H1 (cell line): Measurements from ENCODE around the gene MIA2. TPM values are rescaled to one million over a fixed set of nuclear protein-coding genes. Genes with fewer than 3 reads are reported as not detected.

Experiments used
- CTCF ChIA-PET: fragments of 300-600 bp; sonication (Branson Sonifier 250); formaldehyde crosslinking; loops from one replicate; lab custom pipeline; 2021; ENCODE audit not compliant: partially characterized antibody; lab: Charles Lee
- POLR2A ChIA-PET: fragments of 300-600 bp; sonication (Branson Sonifier 250); formaldehyde crosslinking; loops from one replicate; lab custom pipeline; 2021; ENCODE audit warnings: inconsistent platforms; ENCODE audit not compliant: partially characterized antibody; lab: Charles Lee
- DNase-seq, 2 experiments: peaks; one replicate each; pipeline versions ENCODE4 v3.0.0 to v3.0.0-alpha.2; 2010 to 2022; ENCODE audit warnings: low spot score in 2 of 2, low read depth in 1 of 2, mixed read lengths in 1 of 2
- FAIRE-seq: peaks from 2 replicates; lab custom pipeline; 2011; peaks lifted over from hg19 to GRCh38; lab: Jason Lieb, UNC
- H2AFZ ChIP-seq: 2 replicates; pipeline ENCODE4 v1.8.1; 2012; ENCODE audit warnings: low read length, inconsistent platforms
- H2AK5ac ChIP-seq: 2 replicates; pipeline ENCODE4 v1.6.1; 2013; ENCODE audit warnings: low read depth, low read length
- H2BK120ac ChIP-seq: replicated peaks from 2 replicates; pipeline ENCODE3; 2013; ENCODE audit warnings: low read depth, low read length, inconsistent platforms
- H2BK12ac ChIP-seq: 2 replicates; pipeline ENCODE4 v1.6.1; 2013; ENCODE audit warnings: low read depth, low read length
- H2BK15ac ChIP-seq: 2 replicates; pipeline ENCODE4 v1.6.1; 2013; ENCODE audit warnings: low read length
- H2BK20ac ChIP-seq: 2 replicates; pipeline ENCODE4 v1.6.1; 2013; ENCODE audit warnings: low read length
- H2BK5ac ChIP-seq: 2 replicates; pipeline ENCODE4 v1.6.1; 2013; ENCODE audit warnings: low read depth, low read length
- H3K14ac ChIP-seq: 2 replicates; pipeline ENCODE4 v1.6.1; 2013; ENCODE audit warnings: inconsistent platforms; ENCODE audit not compliant: insufficient read length
- H3K18ac ChIP-seq: 2 replicates; pipeline ENCODE4 v1.6.1; 2013; ENCODE audit warnings: low read length; ENCODE audit errors: extremely low read depth
- H3K23ac ChIP-seq: 2 replicates; pipeline ENCODE4 v1.6.1; 2013; ENCODE audit warnings: inconsistent platforms; ENCODE audit not compliant: insufficient read length
- H3K23me2 ChIP-seq: 2 replicates; pipeline ENCODE4 v1.6.1; 2013; ENCODE audit warnings: low read depth, low read length
- H3K27ac ChIP-seq: 2 replicates; pipeline ENCODE4 v1.6.1; 2011; ENCODE audit warnings: low read depth, low read length, inconsistent platforms
- H3K27me3 ChIP-seq, 4 experiments: replicated peaks in 1 of 4; 1 replicate in 1 of 4; 2 replicates in 3 of 4; pipeline versions ENCODE4 v1.6.1 to v1.8.1; 2011 to 2013; ENCODE audit warnings: low read length in 3 of 4, mild to moderate bottlenecking in 3 of 4, inconsistent platforms in 2 of 4, mixed read lengths in 2 of 4, moderate library complexity in 1 of 4; ENCODE audit not compliant: control insufficient read depth in 3 of 4, insufficient read depth in 3 of 4; ENCODE audit errors: extremely low read depth in 1 of 4
- H3K36me3 ChIP-seq, 4 experiments: 2 replicates each; pipeline versions ENCODE4 v1.6.1 to v1.8.1; 2011 to 2013; ENCODE audit warnings: mild to moderate bottlenecking in 4 of 4, low read length in 3 of 4, moderate library complexity in 2 of 4, control low read depth in 1 of 4, inconsistent platforms in 1 of 4; ENCODE audit not compliant: insufficient read depth in 4 of 4, control insufficient read depth in 2 of 4
- H3K4ac ChIP-seq: replicated peaks from 2 replicates; pipeline ENCODE3; 2013; ENCODE audit warnings: low read length, low read depth, mixed read lengths, inconsistent platforms; ENCODE audit not compliant: insufficient read length
- H3K4me1 ChIP-seq, 4 experiments: replicated peaks in 1 of 4; 1 replicate in 1 of 4; 2 replicates in 3 of 4; pipeline versions ENCODE4 v1.6.1 to v1.8.1; 2011 to 2013; ENCODE audit warnings: low read length in 3 of 4, inconsistent platforms in 2 of 4, mixed read lengths in 1 of 4; ENCODE audit not compliant: insufficient read depth in 4 of 4, control insufficient read depth in 3 of 4
- H3K4me2 ChIP-seq, 2 experiments: 2 replicates each; pipeline versions ENCODE4 v1.6.1 to v1.8.1; 2011 to 2013; ENCODE audit warnings: low read depth in 2 of 2, low read length in 2 of 2, control low read depth in 1 of 2, inconsistent platforms in 1 of 2, mild to moderate bottlenecking in 1 of 2; ENCODE audit not compliant: insufficient read depth in 1 of 2
- H3K4me3 ChIP-seq, 4 experiments: fragments of 200-600, 300-600 bp in 1 of 4; sonication (generic), shearing (Covaris generic), sonication (Bioruptor Twin) in 1 of 4; 2 replicates each; pipeline versions ENCODE4 v1.5.1 to v1.8.1; 2011 to 2016; ENCODE audit warnings: low read length in 4 of 4, low read depth in 3 of 4, control low read depth in 2 of 4, inconsistent platforms in 2 of 4, mild to moderate bottlenecking in 2 of 4, mixed read lengths in 1 of 4, moderate library complexity in 1 of 4; ENCODE audit not compliant: insufficient read depth in 2 of 4; ENCODE audit errors: extremely low read depth in 1 of 4
- H3K56ac ChIP-seq: replicated peaks from 2 replicates; pipeline ENCODE3; 2013; ENCODE audit warnings: low read depth, mild to moderate bottlenecking, mixed read lengths, low read length, inconsistent platforms; ENCODE audit not compliant: insufficient read length
- H3K79me1 ChIP-seq: 2 replicates; pipeline ENCODE4 v1.6.1; 2013; ENCODE audit warnings: low read depth, low read length, control low read depth
- H3K79me2 ChIP-seq, 2 experiments: 2 replicates each; pipeline versions ENCODE4 v1.6.1 to v1.8.1; 2012 to 2013; ENCODE audit warnings: low read length in 2 of 2, mild to moderate bottlenecking in 2 of 2, inconsistent platforms in 1 of 2; ENCODE audit not compliant: insufficient read depth in 2 of 2, control insufficient read depth in 1 of 2
- H3K9ac ChIP-seq, 4 experiments: replicated peaks in 1 of 4; 1 replicate in 1 of 4; 2 replicates in 3 of 4; pipeline versions ENCODE4 v1.6.1 to v1.8.1; 2011 to 2013; ENCODE audit warnings: low read depth in 3 of 4, low read length in 3 of 4, control low read depth in 2 of 4, mild to moderate bottlenecking in 2 of 4, moderate library complexity in 2 of 4, inconsistent platforms in 1 of 4; ENCODE audit errors: extremely low read depth in 1 of 4
- H3K9me3 ChIP-seq, 2 experiments: 2 replicates each; pipeline versions ENCODE4 v1.6.1 to v1.8.1; 2012 to 2013; ENCODE audit warnings: mild to moderate bottlenecking in 2 of 2, moderate library complexity in 2 of 2, control low read depth in 1 of 2, inconsistent platforms in 1 of 2, low read depth in 1 of 2, low read length in 1 of 2, mixed read lengths in 1 of 2; ENCODE audit not compliant: insufficient read depth in 2 of 2
- H4K20me1 ChIP-seq, 2 experiments: replicated peaks in 1 of 2; 2 replicates each; pipeline versions ENCODE3 to v1.8.1; 2011 to 2013; ENCODE audit warnings: inconsistent platforms in 2 of 2, low read length in 2 of 2, mild to moderate bottlenecking in 1 of 2; ENCODE audit not compliant: insufficient read depth in 2 of 2, control insufficient read depth in 1 of 2
- H4K5ac ChIP-seq: 2 replicates; pipeline ENCODE4 v1.6.1; 2013; ENCODE audit warnings: low read length, low read depth, mixed read lengths, inconsistent platforms; ENCODE audit not compliant: insufficient read length
- H4K8ac ChIP-seq: 2 replicates; pipeline ENCODE4 v1.8.0; 2013; ENCODE audit warnings: mild to moderate bottlenecking, moderate library complexity, low read length, inconsistent platforms; ENCODE audit not compliant: insufficient read depth; ENCODE audit errors: extremely low read depth
- H4K91ac ChIP-seq: replicated peaks from 2 replicates; pipeline ENCODE3; 2013; ENCODE audit warnings: low read length, mixed read lengths, inconsistent platforms; ENCODE audit not compliant: insufficient read length
- CREB1 ChIP-seq: IDR thresholded peaks from 2 replicates; pipeline ENCODE4 v1.6.1; 2012; ENCODE audit warnings: inconsistent platforms
- JUND ChIP-seq: IDR thresholded peaks from 2 replicates; pipeline ENCODE4 v1.6.1; 2011; ENCODE audit warnings: mild to moderate bottlenecking, improper control_type of control experiment, low read length
- NRF1 ChIP-seq: IDR thresholded peaks from 2 replicates; pipeline ENCODE4 v1.6.1; 2011; ENCODE audit warnings: mild to moderate bottlenecking, low read depth, low read length, improper control_type of control experiment
- TEAD4 ChIP-seq: IDR thresholded peaks from 2 replicates; pipeline ENCODE4 v1.6.1; 2012; ENCODE audit warnings: low read depth, low read length, inconsistent platforms, mixed read lengths
- WGBS, 2 experiments: shearing (Covaris generic) in 1 of 2; methylation state at CpG; one replicate each; pipeline versions ENCODE4 v1.1.6 to v1.1.7; 2013 to 2015; ENCODE audit warnings: low lambda C conversion rate in 2 of 2, mixed read lengths in 2 of 2, inconsistent platforms in 1 of 2, low coverage in 1 of 2, missing lambda C conversion rate in 1 of 2; ENCODE audit not compliant: insufficient replicate concordance in 2 of 2, insufficient coverage in 1 of 2, insufficient read length in 1 of 2; ENCODE audit errors: extremely low coverage in 1 of 2, missing lambda C conversion rate in 1 of 2; 5-methylcytosine and 5-hydroxymethylcytosine counted together
- polyA plus RNA-seq, 7 experiments: library from polyadenylated mRNA; depleted of rRNA in 3 of 7; stranded (reverse) in 5 of 7; unstranded in 2 of 7; fragments of >200 nt in 5 of 7; fragments of 200-250 nt in 2 of 7; gene quantifications; 1 replicate in 5 of 7; 2 replicates in 1 of 7; 4 replicates in 1 of 7; pipeline versions ENCODE4 v1.2.1 to v1.2.3, GENCODE V29; 2011 to 2013; ENCODE audit warnings: missing spikeins in 2 of 7, mixed read lengths in 2 of 7
- total RNA-seq: library from RNA; stranded (reverse); fragmentation: NEBNext Ultra II Directional; extraction: Animal tissue kit (Norgen Biotek cat#: 25700); gene quantifications from 2 replicates; pipeline ENCODE4 v1.2.1, GENCODE V29; 2021

Gene MIA2
- total and polyA plus RNA-seq, 2 of the 8 experiments (the other 6 are each of a cell fraction or from before 2014, with no cell fraction given): 10.1 to 15.0 TPM

GRCh38 chr14:39416072-39416471 is 182.4 kb downstream of the MIA2 start:
- Histone ChIP-seq H3K4me1 (0 out of 7 replicates have a peak, but pooled peaks cover 0 to 1% (median 0%) of the 10 kb centered on the region in 4 experiments), H3K56ac (no peak overlapping the region), H4K8ac (no peak overlapping the region), H3K4me3 (no peak overlapping the region), H3K14ac (no peak overlapping the region), H4K20me1 (no peaks in the 10 kb centered on the region), H2BK20ac (no peak overlapping the region), H4K91ac (no peak overlapping the region), H3K79me2 (no peaks in the 10 kb centered on the region), H2BK15ac (no peak overlapping the region), H3K79me1 (no peaks in the 10 kb centered on the region), H2BK120ac (no peak overlapping the region), H2BK12ac (no peak overlapping the region), H3K9me3 (peaks cover 2 to 8% of the 10 kb centered on the region in 2 experiments), H4K5ac (no peak overlapping the region), H3K18ac (no peak overlapping the region), H3K9ac (no peak overlapping the region), H3K27me3 (no peaks in the 10 kb centered on the region), H3K4ac (no peak overlapping the region), H3K4me2 (no peak overlapping the region), H3K23me2 (no peaks in the 10 kb centered on the region), H2BK5ac (no peak overlapping the region), H3K27ac (no peak overlapping the region), H2AK5ac (no peak overlapping the region), H2AFZ (no peak overlapping the region), H3K36me3 (peaks cover 0 to 3% (median 0%) of the 10 kb centered on the region in 4 experiments; a peak in 1 of 8 replicates), H3K23ac (no peak overlapping the region)
- TF ChIP-seq CREB1 (no peak), NRF1 (no peak), JUND (no peak), TEAD4 (no peak)
- CTCF ChIA-PET: interaction anchor here (1.0 to 1.6 kb wide), 2 partner anchors 39 to 47 kb away, joined by 3 read pairs; no protein-coding TSS in a partner anchor
- FAIRE-seq: no peak
- WGBS, 2 experiments: 95% methylated on average over 1 of the region's 1 CpG; no CpG with 5 or more reads in 1 of the 2 experiments
- no peak for DNase-seq
- POLR2A ChIA-PET: interaction anchor here (2.0 kb wide), 1 partner anchor 16 kb away, joined by 9 read pairs; the partner anchor contains the start of gene FBXO33
